HepG2 (cell line): ENCODE measurements around the gene FXR2. TPM values are rescaled to one million over a fixed set of nuclear protein-coding genes. Genes with fewer than 3 reads are reported as not detected.

Experiments
- ATAC-seq: fragments of 200-7000 bp; cut with Tn5 transposase; 3 replicates; pipeline ENCODE4 v1.9.1; 2020; ENCODE audit warnings: mild to moderate bottlenecking, moderate library complexity
- BruUV-seq: library from RNA; stranded (reverse); fragments of 400-500 nt; replicated peaks from 2 replicates; lab custom pipeline; 2021; lab: Mats Ljungman, UMichigan
- CTCF ChIA-PET: fragments of 300-600 bp; formaldehyde crosslinking; extraction: SDS; loops from one replicate; lab custom pipeline; 2021; ENCODE audit warnings: low total read pairs, inconsistent platforms, low intra/inter-chr PET ratio; lab: Yijun Ruan, JAX
- POLR2A ChIA-PET: fragments of 350-600 bp; sonication (Branson Sonifier 250); formaldehyde crosslinking; loops from one replicate; lab custom pipeline; 2020; ENCODE audit warnings: antibody characterized with exemption, inconsistent platforms; lab: Yijun Ruan, JAX
- DNase-seq: peaks from one replicate; pipeline ENCODE4 v3.0.0-alpha.2; 2015; ENCODE audit warnings: low spot score
- FAIRE-seq: peaks from 3 replicates; lab custom pipeline; 2011; peaks lifted over from hg19 to GRCh38; lab: Jason Lieb, UNC
- H2AFZ ChIP-seq: one replicate; pipeline ENCODE4 v1.6.1; 2011; ENCODE audit warnings: low read length, inconsistent platforms
- H3K27ac ChIP-seq: fragments of 300-600 bp; 3 replicates; pipeline ENCODE4 v1.8.0; 2011; ENCODE audit warnings: mixed run types, mild to moderate bottlenecking, mixed read lengths, low read length, inconsistent platforms; ENCODE audit not compliant: insufficient read depth; ENCODE audit errors: extremely low read length
- H3K27me3 ChIP-seq, 2 experiments: fragments of 200-600 bp in 1 of 2; 2 replicates in 1 of 2; 3 replicates in 1 of 2; pipeline versions ENCODE4 v1.6.0 to v1.8.0; 2011; ENCODE audit warnings: low read length in 2 of 2, mild to moderate bottlenecking in 2 of 2, moderate library complexity in 2 of 2, inconsistent platforms in 1 of 2; ENCODE audit not compliant: insufficient read depth in 2 of 2, control insufficient read depth in 1 of 2
- H3K36me3 ChIP-seq, 2 experiments: fragments of 200-600 bp in 1 of 2; replicated peaks in 1 of 2; 2 replicates in 1 of 2; 3 replicates in 1 of 2; pipeline versions ENCODE4 v1.5.1 to v1.8.0; 2011; ENCODE audit warnings: low read length in 2 of 2, inconsistent platforms in 1 of 2; ENCODE audit not compliant: insufficient read depth in 2 of 2, control insufficient read depth in 1 of 2
- H3K4me1 ChIP-seq: 2 replicates; pipeline ENCODE4 v1.5.1; 2012; ENCODE audit warnings: low read length, inconsistent platforms; ENCODE audit not compliant: insufficient read depth
- H3K4me2 ChIP-seq: 2 replicates; pipeline ENCODE4 v1.6.0; 2011; ENCODE audit warnings: low read depth, low read length, inconsistent platforms
- H3K4me3 ChIP-seq, 3 experiments: fragments of 200-600 bp in 1 of 3; sonication (generic), shearing (Covaris generic) in 1 of 3; replicated peaks in 1 of 3; 2 replicates each; pipeline ENCODE4 v1.5.1; 2011 to 2016; ENCODE audit warnings: low read length in 3 of 3, inconsistent platforms in 2 of 3, low read depth in 2 of 3, mild to moderate bottlenecking in 2 of 3, control low read depth in 1 of 3, mixed read lengths in 1 of 3; ENCODE audit not compliant: insufficient read depth in 1 of 3
- H3K79me2 ChIP-seq: one replicate; pipeline ENCODE4 v1.6.1; 2011; ENCODE audit warnings: low read length, inconsistent platforms; ENCODE audit not compliant: insufficient read depth
- H3K9ac ChIP-seq: 2 replicates; pipeline ENCODE4 v1.6.0; 2011; ENCODE audit warnings: mild to moderate bottlenecking, low read depth, low read length, inconsistent platforms; ENCODE audit not compliant: insufficient read depth
- H3K9me3 ChIP-seq: 2 replicates; pipeline ENCODE4 v1.5.1; 2012; ENCODE audit warnings: mild to moderate bottlenecking, low read length
- H4K20me1 ChIP-seq: 2 replicates; pipeline ENCODE4 v1.6.0; 2011; ENCODE audit warnings: inconsistent platforms, mild to moderate bottlenecking, low read length, moderate library complexity; ENCODE audit not compliant: insufficient read depth
- IKZF5 ChIP-seq: IDR thresholded peaks from 2 replicates; pipeline ENCODE4 v1.6.1; 2018; ENCODE audit warnings: missing genetic modification reagents, mild to moderate bottlenecking, missing compliant biosample characterization
- KDM3A ChIP-seq: IDR thresholded peaks from 2 replicates; pipeline ENCODE4 v1.6.1; 2018; ENCODE audit warnings: low read depth, missing compliant biosample characterization
- MAFF ChIP-seq: IDR thresholded peaks from 2 replicates; pipeline ENCODE4 v1.6.1; 2011; ENCODE audit warnings: low read depth, low read length, improper control_type of control experiment
- MAFG ChIP-seq: sonication (generic); formaldehyde crosslinking; IDR thresholded peaks from 2 replicates; pipeline ENCODE4 v1.5.1; 2020; ENCODE audit warnings: mild to moderate bottlenecking, missing genetic modification reagents
- MAFK ChIP-seq, 2 experiments: IDR thresholded peaks in 1 of 2; conservative IDR thresholded peaks in 1 of 2; 2 replicates each; pipeline ENCODE4 v1.6.1; 2011; ENCODE audit warnings: improper control_type of control experiment in 2 of 2, low read length in 2 of 2
- MXD4 ChIP-seq: IDR thresholded peaks from 2 replicates; pipeline ENCODE4 v1.6.1; 2016; ENCODE audit warnings: mild to moderate bottlenecking, missing biosample characterization, missing genetic modification reagents
- NFE2L2 ChIP-seq: fragments of 150-350 bp; IDR thresholded peaks from 2 replicates; pipeline ENCODE4 v1.6.1; 2014; ENCODE audit warnings: low read length
- NFIC ChIP-seq: IDR thresholded peaks from 2 replicates; pipeline ENCODE4 v1.6.1; 2012; ENCODE audit warnings: mild to moderate bottlenecking, low read length, inconsistent platforms
- PCBP1 ChIP-seq: fragments of 200-400 bp; formaldehyde crosslinking; IDR thresholded peaks from 2 replicates; pipeline ENCODE4 v1.6.1; 2017; ENCODE audit warnings: mild to moderate bottlenecking, low read depth, low read length, borderline replicate concordance
- SMARCE1 ChIP-seq: fragments of 450-650 bp; IDR thresholded peaks from 2 replicates; pipeline ENCODE4 v1.6.1; 2017; ENCODE audit warnings: borderline replicate concordance
- STAT6 ChIP-seq: sonication (generic); formaldehyde crosslinking; IDR thresholded peaks from 2 replicates; pipeline ENCODE4 v1.4.0; 2020; ENCODE audit warnings: missing genetic modification reagents, mild to moderate bottlenecking, borderline replicate concordance
- ZNF253 ChIP-seq: sonication (generic); formaldehyde crosslinking; IDR thresholded peaks from 2 replicates; pipeline ENCODE4 v1.8.0; 2022; ENCODE audit warnings: mild to moderate bottlenecking, missing genetic modification reagents, borderline replicate concordance
- ZNF451 ChIP-seq: sonication (generic); formaldehyde crosslinking; IDR thresholded peaks from 2 replicates; pipeline ENCODE4 v1.5.0; 2020; ENCODE audit warnings: mild to moderate bottlenecking, missing genetic modification reagents
- WGBS: methylation state at CpG from one replicate; pipeline ENCODE4 v1.1.6; 2017; ENCODE audit warnings: low lambda C conversion rate; 5-methylcytosine and 5-hydroxymethylcytosine counted together
- in situ Hi-C: cut with HindIII; loops from 2 replicates; pipeline ENCODE4 v1.10.0; 2017; ENCODE audit warnings: low pct_unique_long_range_greater_than_20kb; ENCODE audit not compliant: extremely low pct_ligation_motif_present
- intact Hi-C: fragments of 100-400 bp; cut with micrococcal nuclease; formaldehyde crosslinking; loops from one replicate; pipeline ENCODE4 v1.10.0; 2022; ENCODE audit not compliant: unreplicated experiment
- polyA plus RNA-seq, 8 experiments: library from polyadenylated mRNA; depleted of rRNA in 3 of 8; stranded (reverse) in 7 of 8; unstranded in 1 of 8; fragments of >200 nt; fragmentation: Illumina TruSeq in 4 of 8; extraction: Trizol in 4 of 8; gene quantifications; 2 replicates each; pipeline versions ENCODE4 v1.2.1 to v1.2.3, GENCODE V29; 2011 to 2016; ENCODE audit warnings: low read depth in 4 of 8, missing spikeins in 1 of 8, mixed read lengths in 1 of 8; ENCODE audit not compliant: insufficient read depth in 1 of 8
- total RNA-seq, 5 experiments: library from RNA; depleted of rRNA; stranded (reverse); fragments of >200 nt; fragmentation: Illumina TruSeq; extraction: Trizol; gene quantifications; 2 replicates each; pipeline ENCODE4 v1.2.3, GENCODE V29; 2016; ENCODE audit warnings: low read depth in 1 of 5

The FXR2 gene
- total and polyA plus RNA-seq, 2 of the 13 experiments (the other 11 are each of a cell fraction or from before 2014, with no cell fraction given): 20.9 to 24.4 TPM

GRCh38 chr17:7611635-7612293 is 2.9 kb downstream of the FXR2 start:
- Histone ChIP-seq H3K36me3 (peaks cover 1 to 15% of the 10 kb centered on the region in 2 experiments; a peak in 2 of 5 replicates), H3K9me3 (no peaks in the 10 kb centered on the region), H2AFZ (no peak overlapping the region), H3K4me1 (peaks cover 35% of the 10 kb centered on the region), H3K4me2 (peak overlapping the region; percentile 63), H3K27me3 (no peaks in the 10 kb centered on the region), H3K27ac (no peak overlapping the region), H3K9ac (peak overlapping the region; percentile 44; the same call in 1 of the 2 replicates), H4K20me1 (no peaks in the 10 kb centered on the region), H3K79me2 (peaks cover 36% of the 10 kb centered on the region), H3K4me3 (peak overlapping the region in 1 of 3 experiments; percentile 3; a peak in 2 of 6 replicates)
- ATAC-seq (no peak), FAIRE-seq (no peak), DNase-seq (no peak)
- POLR2A ChIA-PET: interaction anchor here (0.6 to 3.5 kb wide), 3 partner anchors 15 to 208 kb away, joined by 3 to 16 read pairs (median 6); partner anchors contain the start of genes SAT2, TMEM256 and TP53
- in situ Hi-C loops: no loop called here
- 81% methylated on average over 3 of the region's 3 CpGs for WGBS
- TF ChIP-seq NFIC (no peak), MAFF (peak; percentile 98), MAFK (conservative IDR thresholded peaks at IDR 0.05 in 1 of 2, IDR thresholded peaks at IDR 0.05 in 1 of 2; ENCODE audit: low read length in 2 of 2) (peak; percentile 98 to 99), PCBP1 (no peak), MAFG (0 out of 2 replicates have a peak, but pooled peaks have one; percentile 57), NFE2L2 (peak; percentile 83)
- no TSS peak for BruUV-seq
- CTCF ChIA-PET: no interaction called here
- intact Hi-C loops: no loop called here

- Histone ChIP-seq H3K27me3 (no peaks in the 10 kb centered on the region), H3K4me1 (peaks cover 35% of the 10 kb centered on the region), H3K4me3 (no peak overlapping the region), H3K79me2 (peaks cover 36% of the 10 kb centered on the region), H3K27ac (no peak overlapping the region), H2AFZ (no peak overlapping the region), H4K20me1 (no peaks in the 10 kb centered on the region), H3K9me3 (no peaks in the 10 kb centered on the region), H3K36me3 (peaks cover 3 to 23% of the 10 kb centered on the region in 2 experiments; a peak in 4 of 5 replicates), H3K4me2 (no peak overlapping the region), H3K9ac (no peak overlapping the region)
- in situ Hi-C loops (no loop called here), intact Hi-C loops (no loop called here)
- 100% methylated on average over 2 of the region's 2 CpGs for WGBS
- ChIA-PET POLR2A (interaction anchor here (2.3 to 3.5 kb wide), 2 partner anchors 16 to 76 kb away, joined by 6 to 16 read pairs; partner anchors contain the start of genes SAT2 and TP53), CTCF (no interaction called here)
- DNase-seq: no peak
- no peak for FAIRE-seq
- no peak for ATAC-seq
- no TSS peak for BruUV-seq
- no peak for TF ChIP-seq MXD4 (CRISPR knock-in tag)
- TF ChIP-seq STAT6 (CRISPR knock-in tag): no peak
- TF ChIP-seq IKZF5 (CRISPR knock-in tag): no peak
- TF ChIP-seq KDM3A (CRISPR knock-in tag): no peak
- TF ChIP-seq ZNF253 (CRISPR knock-in tag): no peak
- TF ChIP-seq SMARCE1: no peak
- no peak for TF ChIP-seq ZNF451 (CRISPR knock-in tag)
Measured at GRCh38 chr17:7610641-7611040, 4.1 kb downstream of the FXR2 start.
